GM21619 (cell line): Measurements from ENCODE around the gene CTDNEP1.
A peak's percentile ranks its signal among the peaks of the same experiment; 100 is the strongest.

Experiments used
- ATAC-seq: cut with Tn5 transposase; IDR thresholded peaks from one replicate; pipeline ENCODE4 v1.9.1; 2021; ENCODE audit not compliant: unreplicated experiment

Gene CTDNEP1

DNA sequence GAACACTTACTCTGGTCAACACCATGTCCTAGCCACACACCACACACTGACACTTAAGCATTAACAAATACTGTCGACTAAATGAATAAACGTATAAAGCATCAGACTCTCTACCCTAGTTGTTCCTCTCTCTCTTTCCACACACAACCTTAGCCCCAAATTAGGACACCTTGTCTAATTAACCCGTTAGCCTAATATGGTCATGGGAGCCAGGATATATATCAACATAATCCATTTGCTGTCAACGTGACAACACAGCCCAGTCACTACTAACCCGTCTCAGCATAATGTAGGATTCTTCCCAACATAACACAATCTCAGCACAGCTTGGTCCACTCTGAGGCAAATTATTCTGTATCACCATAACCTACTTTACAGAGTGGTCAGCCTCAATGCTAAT lies 19.4 kb downstream of the CTDNEP1 start:
- ATAC-seq = no peak

DNA sequence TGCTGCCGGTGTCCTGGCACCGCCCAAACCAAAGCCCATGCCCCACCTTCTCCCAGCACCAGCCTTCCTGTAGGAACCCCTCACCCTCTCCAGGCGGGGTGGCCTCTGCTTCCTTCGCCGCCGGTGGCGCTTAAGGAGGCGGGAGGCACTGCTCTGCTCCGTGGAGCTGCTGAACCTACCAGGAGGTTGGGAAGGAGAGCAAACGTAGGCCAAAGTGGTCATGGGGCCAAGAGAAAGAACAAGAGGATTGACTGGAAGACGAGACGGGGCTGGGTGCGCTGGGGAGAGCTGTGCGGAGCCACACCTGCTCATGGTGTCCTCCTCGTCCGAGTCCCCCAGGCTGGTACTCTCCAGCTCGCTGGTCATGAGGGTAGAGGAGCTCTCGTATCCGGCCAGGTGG lies 22.0 kb downstream of the CTDNEP1 start:
- ATAC-seq = no peak

DNA sequence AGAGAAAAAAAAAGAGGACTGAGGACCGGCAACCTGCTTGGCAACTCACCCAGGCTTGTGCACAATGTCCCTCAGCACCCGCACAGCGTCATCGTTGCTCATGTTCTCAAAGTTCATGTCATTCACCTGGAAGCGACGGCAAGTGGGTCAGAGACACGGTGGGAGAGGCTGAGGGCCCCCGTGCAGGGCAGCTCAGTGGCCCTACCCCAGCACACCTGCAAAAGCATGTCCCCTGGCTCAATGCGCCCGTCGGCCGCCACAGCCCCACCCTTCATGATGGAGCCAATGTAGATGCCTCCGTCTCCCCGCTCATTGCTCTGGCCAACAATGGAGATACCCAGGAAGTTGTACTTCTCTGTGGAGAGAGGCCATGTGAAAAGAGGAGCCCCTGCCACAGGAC lies 22.6 kb downstream of the CTDNEP1 start:
- no peak for ATAC-seq

DNA sequence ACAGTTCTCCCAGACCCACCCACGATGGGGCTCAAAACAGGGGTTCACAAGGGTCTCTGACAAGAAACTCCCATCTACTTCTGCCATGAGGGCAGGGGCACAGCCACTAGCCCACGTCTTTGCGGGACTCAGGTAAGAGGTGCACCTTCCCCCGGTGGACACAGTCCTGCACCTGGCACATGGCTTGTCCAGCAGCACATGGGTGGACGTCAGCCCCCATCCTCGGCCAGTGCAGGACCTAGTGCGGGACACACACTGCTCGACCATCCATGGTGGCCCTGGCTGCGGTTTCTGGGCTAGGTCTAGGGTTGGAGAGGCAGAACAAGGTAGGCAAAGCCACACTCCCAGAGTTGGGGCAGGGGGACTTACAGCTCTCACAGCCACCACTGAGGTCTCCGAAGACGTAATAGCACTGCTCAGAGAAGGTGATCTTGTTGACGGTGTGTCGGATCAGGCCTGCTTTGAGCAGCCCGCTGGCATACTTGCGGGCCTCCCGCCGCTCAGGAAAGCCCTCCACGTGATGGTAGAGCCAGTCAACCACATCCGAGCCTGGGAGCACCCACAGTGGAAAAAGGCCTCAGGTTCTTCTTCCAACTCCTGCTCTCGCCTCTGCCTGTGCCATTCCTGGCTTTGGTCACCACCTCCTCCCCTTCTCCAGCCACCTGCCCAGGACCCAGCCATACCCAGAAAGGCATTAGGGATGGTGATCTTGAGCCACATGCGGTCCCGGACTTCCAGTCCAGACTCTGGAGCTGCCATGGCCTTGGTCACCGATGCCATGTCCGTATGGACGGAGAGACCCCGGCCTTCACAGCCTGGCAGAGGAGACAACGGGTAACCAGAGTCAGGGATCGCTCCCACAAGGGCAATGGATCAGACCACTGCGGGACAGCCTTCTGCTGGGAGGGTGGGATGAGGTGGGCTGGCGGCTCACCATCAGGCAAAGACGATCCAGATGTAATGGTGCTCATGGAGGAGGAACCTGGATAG lies 24.5 kb downstream of the CTDNEP1 start:
- ATAC-seq = no peak

DNA sequence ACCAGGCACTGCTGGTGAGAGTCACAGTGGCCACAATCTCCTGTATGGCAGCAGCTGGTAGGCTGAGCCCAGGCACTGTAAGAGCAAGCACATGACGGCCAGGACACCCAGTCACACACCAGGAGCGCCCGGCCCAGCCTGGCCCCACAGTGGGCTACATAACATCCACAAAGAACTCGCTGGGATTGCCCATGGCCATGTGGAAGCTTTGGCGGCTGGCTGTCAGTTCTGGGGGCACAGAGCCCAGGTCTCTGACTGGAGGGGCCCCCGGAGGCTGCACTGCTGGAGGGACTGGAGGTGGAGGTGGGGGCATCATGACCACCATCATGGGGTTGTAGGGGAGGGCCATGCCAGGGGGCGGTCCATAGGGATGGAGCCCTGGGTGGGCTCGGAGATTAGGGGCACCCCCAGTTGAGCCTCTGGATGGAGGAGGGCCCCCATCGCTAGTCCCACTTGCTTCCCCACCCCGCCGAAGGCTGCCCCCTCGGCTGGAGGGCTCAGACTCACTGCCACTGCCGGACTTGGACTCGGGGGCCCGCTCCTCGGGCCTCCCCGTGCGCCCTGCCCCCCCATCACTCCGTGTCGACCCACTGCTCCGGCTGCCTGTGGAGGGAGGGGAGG lies 25.7 kb downstream of the CTDNEP1 start:
- ATAC-seq = no peak

DNA sequence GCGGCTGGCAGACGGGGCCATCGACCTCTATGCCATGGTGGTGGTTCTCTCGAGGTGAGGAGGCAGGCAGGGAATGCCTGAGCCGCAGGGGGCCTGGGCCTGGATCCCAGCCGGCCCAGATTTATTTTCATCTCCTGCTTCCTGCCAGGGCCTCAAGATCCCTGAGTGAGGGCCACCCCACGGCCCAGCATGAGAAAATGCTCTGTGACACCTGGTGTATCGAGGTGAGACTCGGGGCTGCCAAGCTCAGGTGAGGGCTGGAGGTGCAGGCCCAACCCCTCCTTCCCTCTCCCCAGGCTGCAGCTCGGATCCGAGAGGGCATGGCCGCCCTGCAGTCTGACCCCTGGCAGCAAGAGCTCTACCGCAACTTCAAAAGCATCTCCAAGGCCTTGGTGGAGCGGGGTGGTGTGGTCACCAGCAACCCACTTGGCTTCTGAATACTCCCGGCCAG lies 26.8 kb downstream of the CTDNEP1 start:
- no peak for ATAC-seq

DNA sequence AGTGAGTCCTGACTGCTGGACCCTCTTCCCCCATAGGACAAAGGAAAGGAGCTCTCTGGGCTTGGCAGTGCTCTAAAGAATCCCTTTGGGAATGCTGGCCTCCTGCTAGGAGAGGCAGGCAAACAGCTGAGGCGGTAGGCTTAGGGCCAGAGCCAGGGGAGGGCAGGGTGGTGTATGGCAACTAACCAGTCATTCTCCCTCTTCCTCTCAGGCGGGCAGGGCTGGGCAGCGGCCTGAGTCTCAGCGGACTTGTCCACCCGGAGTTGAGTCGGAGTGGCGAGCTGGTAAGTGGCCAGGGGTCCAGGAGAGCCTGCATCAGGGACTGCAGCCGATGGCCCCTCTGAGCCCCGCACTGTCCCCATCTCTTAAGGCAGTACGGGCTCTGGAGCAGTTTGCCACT lies 27.4 kb downstream of the CTDNEP1 start:
- ATAC-seq = no peak

DNA sequence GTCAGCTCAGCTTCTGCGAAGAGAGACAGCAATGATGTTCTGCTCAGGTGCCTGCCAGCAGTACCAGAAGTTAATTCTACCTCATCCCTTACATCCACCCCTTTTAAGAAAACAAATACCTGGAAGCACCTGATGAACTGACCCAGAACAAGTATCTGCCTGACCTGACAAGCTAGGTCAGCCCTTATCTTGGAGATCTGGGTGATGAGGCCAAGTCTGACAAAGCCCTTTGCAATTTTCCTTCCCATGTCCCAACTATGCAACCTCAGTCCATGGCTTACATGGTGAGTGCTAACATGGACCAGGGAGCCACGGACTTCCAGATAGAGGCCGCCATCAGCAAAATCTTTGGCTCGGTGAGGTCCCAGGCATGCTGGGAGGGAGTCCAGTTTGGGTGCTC lies 28.2 kb downstream of the CTDNEP1 start:
- no peak for ATAC-seq

DNA sequence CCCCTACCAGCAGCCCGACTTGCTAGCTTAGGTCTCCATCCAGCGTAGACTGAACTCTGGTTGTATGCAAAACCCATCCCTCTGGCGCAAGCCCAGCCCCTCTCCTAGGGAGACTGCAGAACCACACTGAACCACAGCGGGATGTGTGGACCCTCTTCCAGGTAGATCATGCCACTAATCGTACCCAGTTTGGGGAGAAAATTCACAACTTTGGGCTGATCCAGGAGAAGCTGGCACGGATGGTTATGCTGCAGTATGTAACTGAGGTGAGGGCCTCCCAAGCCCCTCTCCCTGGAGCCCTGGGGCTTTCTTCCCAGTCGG lies 28.6 kb downstream of the CTDNEP1 start:
- ATAC-seq = no peak

DNA sequence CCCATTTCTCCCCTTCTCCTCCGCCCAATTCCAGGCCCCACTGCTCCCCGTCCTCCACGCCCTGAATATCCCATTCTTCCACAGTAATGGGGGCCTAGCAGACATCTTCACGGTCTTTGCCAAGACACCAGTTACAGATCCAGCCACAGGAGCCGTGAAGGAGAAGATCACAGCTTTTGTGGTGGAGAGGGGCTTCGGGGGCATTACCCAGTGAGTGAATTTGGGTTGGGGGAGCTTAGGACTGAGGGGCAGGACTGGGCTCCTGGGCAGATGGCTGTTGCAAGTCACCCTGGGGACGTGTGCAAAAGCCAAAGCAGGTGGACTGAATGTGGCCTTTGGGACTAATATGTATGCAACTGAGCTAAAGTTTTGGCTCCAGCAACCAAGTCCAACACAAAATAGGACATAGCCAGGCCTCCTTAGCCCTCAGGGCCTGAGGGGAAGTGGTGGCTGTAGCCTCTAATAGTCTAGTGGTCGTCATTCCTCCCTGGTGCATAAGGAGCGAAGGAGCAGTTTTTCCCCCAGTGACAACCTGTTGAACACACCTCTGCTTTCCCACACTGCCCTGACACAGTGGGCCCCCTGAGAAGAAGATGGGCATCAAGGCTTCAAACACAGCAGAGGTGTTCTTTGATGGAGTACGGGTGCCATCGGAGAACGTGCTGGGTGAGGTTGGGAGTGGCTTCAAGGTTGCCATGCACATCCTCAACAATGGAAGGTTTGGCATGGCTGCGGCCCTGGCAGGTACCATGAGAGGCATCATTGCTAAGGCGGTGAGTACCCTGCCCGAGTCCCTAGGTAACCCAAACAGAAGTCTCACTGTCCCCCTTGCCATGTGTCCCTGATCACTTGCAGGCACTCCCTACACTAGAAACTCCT lies 29.2 kb downstream of the CTDNEP1 start:
- no peak for ATAC-seq

DNA sequence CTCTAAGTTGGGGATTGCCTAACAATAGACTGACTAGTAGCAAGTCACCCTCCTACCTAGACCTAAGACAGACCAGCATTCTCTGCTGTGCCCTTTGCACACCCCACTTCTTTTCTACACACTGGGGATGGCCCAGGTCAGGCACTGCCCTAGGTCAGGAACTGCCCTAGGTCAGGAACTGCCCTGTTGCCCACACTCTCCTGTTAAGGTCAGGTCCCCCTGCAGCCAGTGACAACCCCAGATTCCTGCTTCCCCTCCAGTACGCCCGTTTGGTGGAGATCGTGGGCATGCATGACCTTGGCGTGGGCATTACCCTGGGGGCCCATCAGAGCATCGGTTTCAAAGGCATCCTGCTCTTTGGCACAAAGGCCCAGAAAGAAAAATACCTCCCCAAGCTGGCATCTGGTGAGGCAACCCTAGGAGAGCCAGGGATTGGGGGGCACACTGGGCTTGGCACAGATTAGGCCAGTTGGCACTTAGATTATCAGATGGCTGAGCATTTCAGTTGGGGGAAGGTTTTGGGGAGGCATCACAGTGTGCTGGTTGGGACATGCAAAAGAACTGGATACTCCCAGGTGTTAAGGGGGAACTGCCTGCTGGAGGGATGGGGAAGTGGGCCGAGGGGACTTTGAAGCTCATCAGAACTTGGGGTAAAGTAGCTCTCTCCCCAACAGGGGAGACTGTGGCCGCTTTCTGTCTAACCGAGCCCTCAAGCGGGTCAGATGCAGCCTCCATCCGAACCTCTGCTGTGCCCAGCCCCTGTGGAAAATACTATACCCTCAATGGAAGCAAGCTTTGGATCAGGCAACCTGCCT lies 30.0 kb downstream of the CTDNEP1 start:
- ATAC-seq = no peak

DNA sequence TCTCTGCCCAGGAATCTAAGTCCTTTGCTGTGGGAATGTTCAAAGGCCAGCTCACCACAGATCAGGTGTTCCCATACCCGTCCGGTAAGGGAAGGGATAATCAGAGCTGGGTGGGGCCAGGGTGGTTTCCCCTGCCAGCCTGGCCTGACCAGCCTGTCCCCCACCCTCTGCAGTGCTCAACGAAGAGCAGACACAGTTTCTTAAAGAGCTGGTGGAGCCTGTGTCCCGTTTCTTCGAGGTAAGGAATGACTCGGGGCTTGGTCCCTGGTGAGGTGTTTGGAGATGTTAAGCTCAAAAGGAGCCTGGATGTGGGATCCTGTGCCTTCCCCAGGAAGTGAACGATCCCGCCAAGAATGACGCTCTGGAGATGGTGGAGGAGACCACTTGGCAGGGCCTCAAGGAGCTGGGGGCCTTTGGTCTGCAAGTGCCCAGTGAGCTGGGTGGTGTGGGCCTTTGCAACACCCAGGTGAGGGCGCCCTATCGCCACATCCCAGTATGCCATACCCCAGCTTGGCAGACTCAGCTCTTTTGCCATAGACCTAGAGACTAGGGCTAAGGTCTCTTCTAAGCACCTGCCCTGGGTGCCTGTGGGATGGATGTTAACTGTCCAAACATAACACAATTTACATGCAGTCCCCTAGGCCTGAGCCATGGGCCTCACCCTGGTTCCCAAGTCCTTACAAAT lies 30.8 kb downstream of the CTDNEP1 start:
- no peak for ATAC-seq

DNA sequence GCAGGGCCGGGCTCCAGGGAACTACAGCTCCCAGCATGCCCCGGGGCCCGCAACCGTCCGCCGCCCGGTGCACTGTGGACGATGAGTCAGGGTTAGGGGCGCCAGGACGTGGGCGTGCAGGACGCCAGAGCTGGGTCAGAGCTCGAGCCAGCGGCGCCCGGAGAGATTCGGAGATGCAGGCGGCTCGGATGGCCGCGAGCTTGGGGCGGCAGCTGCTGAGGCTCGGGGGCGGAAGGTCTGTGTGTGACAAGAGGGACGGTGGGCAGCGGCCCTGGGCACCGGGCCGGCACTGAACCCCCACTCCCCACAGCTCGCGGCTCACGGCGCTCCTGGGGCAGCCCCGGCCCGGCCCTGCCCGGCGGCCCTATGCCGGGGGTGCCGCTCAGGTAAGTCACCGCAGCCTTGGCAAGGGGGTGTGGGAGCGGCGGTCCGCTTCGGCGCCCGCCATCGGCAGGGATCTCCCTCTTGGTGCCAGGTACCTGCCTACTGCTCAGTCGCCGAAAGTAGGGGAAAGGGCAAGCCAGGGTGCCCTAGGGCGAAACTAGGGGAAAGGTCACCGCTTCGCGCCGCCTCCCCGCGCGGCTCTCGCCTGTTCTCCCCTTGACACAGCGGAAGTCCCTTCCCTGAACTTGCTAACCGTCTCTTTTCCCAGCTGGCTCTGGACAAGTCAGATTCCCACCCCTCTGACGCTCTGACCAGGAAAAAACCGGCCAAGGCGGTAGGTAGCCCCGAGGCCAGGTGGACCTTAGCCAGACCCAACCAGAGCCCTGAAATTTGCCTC lies 31.5 kb downstream of the CTDNEP1 start, which contains the start of the genes ACADVL and DLG4:
ACADVL (plus strand) TSS at position 127 of the 781 bp plus-strand sequence; CDS start at position 174, 47 bp downstream.
DLG4 (minus strand) TSS at position 25 of the 781 bp plus-strand sequence.
- ATAC-seq = peak; percentile 48

DNA sequence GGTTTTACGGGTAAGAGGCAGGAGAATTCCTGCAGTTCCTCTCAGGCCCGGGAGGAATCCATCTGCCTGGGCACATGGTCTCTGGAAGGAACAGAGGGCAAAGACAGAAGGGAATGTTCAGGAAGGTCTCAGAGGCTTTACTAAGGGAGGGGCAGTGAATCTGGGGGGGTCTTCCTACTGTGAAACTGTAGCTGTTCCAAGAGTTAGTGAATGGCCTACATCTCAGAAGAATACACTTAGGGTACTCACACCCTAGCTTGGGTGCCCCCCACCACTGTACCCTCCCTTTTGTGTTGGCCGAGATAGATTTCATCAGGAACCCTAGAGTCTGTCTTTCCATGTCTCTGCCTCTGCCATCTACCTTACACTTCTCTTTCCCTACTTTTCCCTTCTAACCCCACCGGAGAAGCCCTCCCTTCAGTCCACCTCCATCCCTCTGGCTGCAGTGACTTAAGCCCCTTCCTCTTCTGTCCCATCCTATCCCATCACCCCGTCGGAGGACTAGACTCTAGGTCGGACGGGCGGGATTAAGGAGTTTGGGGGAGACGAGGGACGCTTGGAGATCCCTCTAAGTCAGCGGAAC lies 32.2 kb downstream of the CTDNEP1 start:
- ATAC-seq = no peak

DNA sequence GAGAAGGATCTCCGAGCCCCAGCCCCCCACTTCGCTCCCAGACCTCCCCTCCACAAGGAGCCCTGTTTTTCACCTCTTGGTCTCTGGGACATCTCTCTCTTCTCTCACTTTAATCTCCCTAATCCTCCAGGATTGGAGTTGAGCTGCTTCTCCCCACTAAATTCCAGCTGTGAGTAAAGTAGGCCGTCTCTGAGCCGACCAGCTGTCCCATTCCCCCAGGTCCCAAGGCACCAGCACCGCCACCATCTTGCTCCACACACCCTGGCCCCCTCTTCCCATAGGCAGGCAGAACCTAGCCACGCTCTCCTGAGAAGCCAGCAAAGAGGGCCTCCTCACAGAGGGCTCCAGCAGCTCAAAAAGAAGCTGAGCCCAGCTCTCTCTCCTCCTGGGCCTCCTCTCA lies 32.8 kb downstream of the CTDNEP1 start:
- no peak for ATAC-seq

DNA sequence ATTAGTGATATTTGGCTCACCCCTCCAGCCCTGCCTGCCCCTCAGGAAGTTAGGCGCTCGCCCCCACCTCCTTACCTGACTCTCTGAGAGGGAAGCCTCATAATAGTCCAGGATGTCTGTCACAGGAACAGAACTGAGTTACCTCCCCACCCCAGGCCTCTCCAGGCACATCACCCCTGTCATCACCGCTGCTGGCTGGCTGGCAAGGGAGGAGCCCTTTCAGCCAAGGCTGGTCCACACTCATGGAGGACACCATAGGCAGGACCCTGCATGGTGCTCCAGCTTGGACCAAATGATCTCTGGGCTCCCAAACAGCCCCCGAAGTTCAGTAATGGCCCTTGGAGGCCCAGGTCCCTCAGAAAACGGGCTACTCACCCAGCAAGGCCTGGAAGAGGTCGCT lies 33.4 kb downstream of the CTDNEP1 start:
- no peak for ATAC-seq

DNA sequence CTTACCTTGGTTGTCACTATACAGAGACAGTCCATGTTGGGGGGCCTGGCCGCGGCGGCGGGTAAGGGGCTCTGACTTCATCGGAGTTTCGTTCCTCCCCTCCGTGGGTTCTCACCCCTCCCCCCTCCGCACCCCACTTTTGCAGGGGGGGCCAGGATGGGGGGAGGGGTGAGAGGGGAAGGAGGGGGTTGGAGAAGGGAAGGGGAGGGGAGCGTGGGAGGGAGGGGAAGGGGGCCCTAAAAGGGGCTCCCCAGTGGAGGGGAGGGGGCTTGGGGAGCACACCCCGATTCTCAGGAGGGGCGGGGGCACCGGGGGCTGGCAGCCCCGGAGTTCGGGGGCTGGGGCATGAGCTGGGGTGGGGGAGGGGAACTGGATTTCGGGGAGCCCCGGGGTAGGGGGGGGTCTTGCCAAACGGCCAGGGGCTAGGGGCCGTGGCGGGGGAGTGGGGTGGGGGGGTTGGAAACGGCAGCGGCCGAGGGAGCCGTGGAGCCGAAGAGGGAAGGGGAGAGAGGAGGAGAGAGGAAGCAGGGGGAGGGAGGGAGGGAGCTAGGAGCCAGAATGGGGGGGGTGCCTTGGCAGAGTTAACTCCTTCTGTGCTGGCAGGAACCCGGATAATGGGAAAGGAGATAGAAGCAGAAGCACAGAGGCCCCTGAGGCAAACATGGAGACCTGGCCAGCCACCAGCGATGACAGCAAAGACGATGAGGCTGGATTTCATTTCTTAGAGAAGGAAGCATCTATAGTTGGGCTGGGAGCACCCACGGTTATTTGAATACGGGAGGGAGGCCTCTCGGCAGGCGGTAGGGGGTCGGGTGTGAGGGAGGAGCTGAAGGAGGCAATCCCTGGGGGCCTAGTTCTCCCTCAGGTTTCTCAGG lies 34.2 kb downstream of the CTDNEP1 start:
- no peak for ATAC-seq
